Calu3 (cell line): ENCODE data around the gene HIVEP3. TPM values are rescaled to one million over a fixed set of nuclear protein-coding genes. Genes with fewer than 3 reads are reported as not detected.

Experiments
- BruUV-seq: library from RNA; stranded (reverse); fragments of 400-500 nt; replicated peaks from 2 replicates; lab custom pipeline; 2021; lab: Mats Ljungman, UMichigan
- CTCF ChIA-PET: fragments of 300-600 bp; sonication (Branson Sonifier 250); formaldehyde crosslinking; loops from one replicate; lab custom pipeline; 2022; ENCODE audit warnings: antibody characterized with exemption; lab: Charles Lee
- DNase-seq: peaks from one replicate; pipeline ENCODE4 v3.0.0; 2022
- H3K27ac Mint-ChIP-seq: one replicate; pipeline ENCODE4 v1.8.0; 2022; ENCODE audit warnings: mixed read lengths; ENCODE audit not compliant: unreplicated experiment
- H3K27me3 Mint-ChIP-seq: one replicate; pipeline ENCODE4 v1.8.0; 2022; ENCODE audit warnings: mixed read lengths; ENCODE audit not compliant: unreplicated experiment
- H3K36me3 Mint-ChIP-seq: one replicate; pipeline ENCODE4 v1.8.0; 2022; ENCODE audit warnings: mild to moderate bottlenecking, moderate library complexity, mixed read lengths; ENCODE audit not compliant: insufficient read depth, unreplicated experiment
- H3K4me1 Mint-ChIP-seq: one replicate; pipeline ENCODE4 v1.8.0; 2022; ENCODE audit warnings: mild to moderate bottlenecking, low read depth, mixed read lengths; ENCODE audit not compliant: unreplicated experiment
- H3K4me3 Mint-ChIP-seq: one replicate; pipeline ENCODE4 v1.8.0; 2022; ENCODE audit warnings: mild to moderate bottlenecking, low read depth, moderate library complexity, mixed read lengths; ENCODE audit not compliant: unreplicated experiment
- H3K9me3 Mint-ChIP-seq: one replicate; pipeline ENCODE4 v1.8.0; 2022; ENCODE audit warnings: low read depth, mixed read lengths; ENCODE audit not compliant: unreplicated experiment
- intact Hi-C: fragments of 100-400 bp; cut with micrococcal nuclease; formaldehyde crosslinking; loops from one replicate; pipeline ENCODE4 v1.10.0; 2022; ENCODE audit not compliant: unreplicated experiment
- total RNA-seq: library from RNA; stranded (reverse); gene quantifications from 2 replicates; pipeline ENCODE4 v1.2.3, GENCODE V29; 2022
- TF ChIP-seq, protein P1 (sequence below): fragments of 200-600 bp; IDR thresholded peaks from one replicate; pipeline ENCODE4 v1.8.0; 2022; ENCODE audit warnings: antibody characterized with exemption; ENCODE audit not compliant: unreplicated experiment

The HIVEP3 gene
- total RNA-seq, 1 experiment from 2014 or later, result 9.0 TPM

GRCh38 chr1:41942278-41942677 is 23.6 kb upstream of the HIVEP3 start:
- DNase-seq, result no peak
- Mint-ChIP-seq H3K9me3 (peaks cover 6% of the 10 kb centered on the region), H3K4me3 (no peak overlapping the region), H3K4me1 (peaks cover 12% of the 10 kb centered on the region), H3K27me3 (no peaks in the 10 kb centered on the region), H3K36me3 (no peaks in the 10 kb centered on the region), H3K27ac (no peak overlapping the region)
- intact Hi-C loops, result no loop called here
- TF ChIP-seq, protein P1, sequence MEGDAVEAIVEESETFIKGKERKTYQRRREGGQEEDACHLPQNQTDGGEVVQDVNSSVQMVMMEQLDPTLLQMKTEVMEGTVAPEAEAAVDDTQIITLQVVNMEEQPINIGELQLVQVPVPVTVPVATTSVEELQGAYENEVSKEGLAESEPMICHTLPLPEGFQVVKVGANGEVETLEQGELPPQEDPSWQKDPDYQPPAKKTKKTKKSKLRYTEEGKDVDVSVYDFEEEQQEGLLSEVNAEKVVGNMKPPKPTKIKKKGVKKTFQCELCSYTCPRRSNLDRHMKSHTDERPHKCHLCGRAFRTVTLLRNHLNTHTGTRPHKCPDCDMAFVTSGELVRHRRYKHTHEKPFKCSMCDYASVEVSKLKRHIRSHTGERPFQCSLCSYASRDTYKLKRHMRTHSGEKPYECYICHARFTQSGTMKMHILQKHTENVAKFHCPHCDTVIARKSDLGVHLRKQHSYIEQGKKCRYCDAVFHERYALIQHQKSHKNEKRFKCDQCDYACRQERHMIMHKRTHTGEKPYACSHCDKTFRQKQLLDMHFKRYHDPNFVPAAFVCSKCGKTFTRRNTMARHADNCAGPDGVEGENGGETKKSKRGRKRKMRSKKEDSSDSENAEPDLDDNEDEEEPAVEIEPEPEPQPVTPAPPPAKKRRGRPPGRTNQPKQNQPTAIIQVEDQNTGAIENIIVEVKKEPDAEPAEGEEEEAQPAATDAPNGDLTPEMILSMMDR, result no peak
- CTCF ChIA-PET, result interaction anchor here (0.5 kb wide), 1 partner anchor 1059 kb away, joined by 3 read pairs; no protein-coding TSS in a partner anchor
- BruUV-seq, result no TSS peak

DNA sequence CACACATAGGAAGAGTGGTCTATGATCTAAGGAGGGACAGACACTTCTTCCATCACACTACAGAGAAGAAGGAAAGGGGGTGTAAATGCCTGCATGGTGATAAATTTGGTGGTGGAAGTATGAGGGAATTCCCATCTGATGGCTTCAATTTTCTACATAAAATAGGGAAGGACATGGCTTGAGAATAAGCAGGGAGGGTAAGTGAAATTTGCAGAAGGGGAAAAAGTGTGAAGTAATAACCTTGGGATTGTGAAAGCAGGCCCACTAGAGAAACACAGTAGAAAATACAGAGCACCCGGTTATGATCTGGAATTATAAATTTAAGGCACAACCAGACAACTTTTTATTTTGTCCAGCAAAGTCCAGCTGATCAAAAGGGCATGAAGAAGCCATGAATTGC is 22.7 kb upstream of the HIVEP3 start:
- TF ChIP-seq, protein P1, result no peak
- H3K27me3 Mint-ChIP-seq, result no peaks in the 10 kb centered on the region
- no TSS peak for BruUV-seq
- no peaks in the 10 kb centered on the region for H3K36me3 Mint-ChIP-seq
- CTCF ChIA-PET, result no interaction called here
- no peak for DNase-seq
- intact Hi-C loops, result no loop called here
- no peak overlapping the region for H3K4me3 Mint-ChIP-seq
- peaks cover 12% of the 10 kb centered on the region for H3K4me1 Mint-ChIP-seq
- no peak overlapping the region for H3K27ac Mint-ChIP-seq
- H3K9me3 Mint-ChIP-seq, result peaks cover 6% of the 10 kb centered on the region

DNA sequence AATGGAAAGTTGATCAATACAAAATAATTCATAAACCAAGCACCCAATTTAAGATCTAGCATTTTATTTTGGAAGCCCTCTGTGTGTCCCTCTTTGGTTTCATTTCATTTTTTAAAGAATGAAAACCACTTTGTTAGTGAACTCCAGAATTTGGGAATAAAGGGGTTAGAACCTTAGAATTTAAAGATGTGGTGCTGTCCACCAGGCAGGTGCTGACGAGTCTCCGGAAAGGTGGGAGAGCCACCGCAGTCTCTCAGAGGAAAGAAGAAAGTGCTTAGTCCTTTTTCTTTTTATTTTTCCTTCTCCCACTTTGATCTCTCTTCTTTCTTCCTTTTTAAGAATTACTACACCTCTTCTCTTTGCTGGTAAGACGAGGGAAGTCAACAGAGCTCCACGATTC is 20.5 kb upstream of the HIVEP3 start:
- Mint-ChIP-seq H3K4me3 (no peak overlapping the region), H3K27ac (no peak overlapping the region), H3K36me3 (no peaks in the 10 kb centered on the region), H3K9me3 (peaks cover 6% of the 10 kb centered on the region), H3K4me1 (peaks cover 9% of the 10 kb centered on the region), H3K27me3 (no peaks in the 10 kb centered on the region)
- intact Hi-C loops, result loop anchor here (5.0 kb wide), 1 partner anchor 43 kb away; no protein-coding TSS in a partner anchor
- no peak for DNase-seq
- no TSS peak for BruUV-seq
- TF ChIP-seq, protein P1, result no peak
- CTCF ChIA-PET, result no interaction called here

DNA sequence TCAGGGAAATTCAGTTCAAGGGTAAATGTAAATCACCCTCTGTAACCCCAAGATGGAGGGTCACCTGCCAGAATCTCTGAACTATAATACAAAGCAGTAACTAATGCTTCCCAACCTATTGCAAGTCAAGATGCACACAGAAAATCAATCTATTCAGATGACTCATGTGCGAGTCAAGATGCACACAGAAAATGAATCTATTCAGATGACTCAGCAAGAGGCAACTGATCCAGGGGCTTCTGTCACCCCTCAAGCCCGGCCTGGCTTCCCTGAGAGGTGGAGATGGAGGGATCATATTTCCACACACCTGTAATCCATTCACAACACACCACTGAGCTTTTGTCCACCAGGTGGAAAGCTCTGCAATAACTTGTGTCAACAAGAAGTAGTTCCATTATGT is 17.4 kb upstream of the HIVEP3 start:
- Mint-ChIP-seq H3K4me1 (peaks cover 9% of the 10 kb centered on the region), H3K4me3 (no peak overlapping the region), H3K9me3 (peaks cover 5% of the 10 kb centered on the region), H3K27ac (peak overlapping the region; percentile 66), H3K27me3 (no peaks in the 10 kb centered on the region), H3K36me3 (no peaks in the 10 kb centered on the region)
- intact Hi-C loops, result loop anchor here (5.0 kb wide), 1 partner anchor 46 kb away; no protein-coding TSS in a partner anchor
- peak; percentile 63 for DNase-seq
- no TSS peak for BruUV-seq
- CTCF ChIA-PET, result interaction anchor here (1.0 to 1.1 kb wide), 3 partner anchors 10 to 71 kb away, joined by 3 to 5 read pairs (median 3); no protein-coding TSS in a partner anchor
- TF ChIP-seq, protein P1, result no peak
